Panc1 (cell line): ENCODE measurements around the gene GRK2.

Source experiments
- CTCF ChIP-seq: fragments of 450-650 bp; IDR thresholded peaks from 2 replicates; pipeline ENCODE4 v1.5.1; 2017; ENCODE audit warnings: mild to moderate bottlenecking
- POLR2AphosphoS5 ChIP-seq: IDR thresholded peaks from 2 replicates; pipeline ENCODE4 v1.6.1; 2012; ENCODE audit warnings: mild to moderate bottlenecking, low read depth, low read length, moderate library complexity
- SIN3A ChIP-seq: IDR thresholded peaks from 2 replicates; pipeline ENCODE4 v1.6.1; 2012; ENCODE audit warnings: low read depth, mild to moderate bottlenecking, low read length, moderate library complexity, borderline replicate concordance; ENCODE audit not compliant: insufficient read depth

- TF ChIP-seq CTCF (no peak), POLR2AphosphoS5 (no peak), SIN3A (no peak)
Measured at GRCh38 chr11:67307545-67308001, 41.3 kb downstream of the GRK2 start.
